A549 (cell line): ENCODE measurements around the gene SULT1B1. TPM values are rescaled to one million over a fixed set of nuclear protein-coding genes. Genes with fewer than 3 reads are reported as not detected.

Experiments
- ATAC-seq, 2 experiments: fragments of 200-7000 bp in 1 of 2; fragments of >200 bp in 1 of 2; cut with Nextera tagmentation in 1 of 2; cut with Tn5 transposase in 1 of 2; 3 replicates each; pipeline versions ENCODE4 v1.8.0 to v1.9.1; 2018 to 2020; ENCODE audit warnings: mild to moderate bottlenecking in 1 of 2, moderate library complexity in 1 of 2
- CTCF ChIA-PET: fragments of 300-600 bp; sonication (Branson Sonifier 250); formaldehyde crosslinking; extraction: SDS; loops from one replicate; lab custom pipeline; 2021; ENCODE audit warnings: antibody characterized with exemption, inconsistent platforms; lab: Yijun Ruan, JAX
- POLR2A ChIA-PET: fragments of 350-600 bp; formaldehyde crosslinking; extraction: SDS; loops from one replicate; lab custom pipeline; 2021; ENCODE audit warnings: antibody characterized with exemption, inconsistent platforms; lab: Yijun Ruan, JAX
- DNase-seq, 2 experiments: peaks; one replicate each; pipeline versions ENCODE4 v3.0.0 to v3.0.0-alpha.2; 2011 to 2016; ENCODE audit warnings: low read depth in 1 of 2, low spot score in 1 of 2
- FAIRE-seq: peaks from 2 replicates; lab custom pipeline; 2011; peaks lifted over from hg19 to GRCh38; lab: Jason Lieb, UNC
- H3K27ac ChIP-seq, 2 experiments: fragments of >200 bp; sonication (Bioruptor Twin); formaldehyde crosslinking; 3 replicates each; pipeline ENCODE4 v1.5.1; 2016 to 2017
- H3K4me1 ChIP-seq: fragments of >200 bp; sonication (Bioruptor Twin); formaldehyde crosslinking; 3 replicates; pipeline ENCODE4 v1.6.1; 2016
- H3K4me2 ChIP-seq: fragments of >200 bp; sonication (Bioruptor Twin); formaldehyde crosslinking; 3 replicates; pipeline ENCODE4 v1.6.1; 2016
- H3K4me3 ChIP-seq: fragments of >200 bp; sonication (Bioruptor Twin); formaldehyde crosslinking; 3 replicates; pipeline ENCODE4 v1.5.1; 2016
- H3K9me3 ChIP-seq: fragments of >200 bp; sonication (Bioruptor Twin); formaldehyde crosslinking; 3 replicates; pipeline ENCODE4 v1.6.1; 2016
- ATOH8 ChIP-seq: fragments of 250-450 bp; sonication (Bioruptor Pico); IDR thresholded peaks from 2 replicates; pipeline ENCODE4 v1.5.0; 2020; ENCODE audit warnings: low read depth, mild to moderate bottlenecking, moderate library complexity
- BHLHE40 ChIP-seq: IDR thresholded peaks from 2 replicates; pipeline ENCODE4 v1.6.1; 2012; ENCODE audit warnings: low read depth, low read length, inconsistent platforms
- CBX2 ChIP-seq: fragments of 200-600 bp; sonication (generic); IDR thresholded peaks from 2 replicates; pipeline ENCODE4 v1.6.1; 2016; ENCODE audit warnings: low read depth, mild to moderate bottlenecking, borderline replicate concordance
- E2F6 ChIP-seq: IDR thresholded peaks from 2 replicates; pipeline ENCODE4 v1.6.1; 2012; ENCODE audit warnings: low read depth, borderline replicate concordance
- EHF ChIP-seq: fragments of 250-450 bp; sonication (Bioruptor Pico); IDR thresholded peaks from 2 replicates; pipeline ENCODE4 v1.5.0; 2020; ENCODE audit warnings: mild to moderate bottlenecking
- EHMT2 ChIP-seq: fragments of 200-600 bp; sonication (generic); IDR thresholded peaks from 2 replicates; pipeline ENCODE4 v1.6.1; 2016; ENCODE audit warnings: antibody characterized with exemption, low read depth, mild to moderate bottlenecking, moderate library complexity
- ELK1 ChIP-seq: fragments of 150-350 bp; IDR thresholded peaks from 2 replicates; pipeline ENCODE4 v1.6.1; 2014; ENCODE audit warnings: low read depth, mild to moderate bottlenecking, low read length
- EP300 ChIP-seq, 2 experiments: fragments of >200 bp; sonication (Bioruptor Twin); formaldehyde crosslinking; IDR thresholded peaks; 2 replicates in 1 of 2; 3 replicates in 1 of 2; pipeline ENCODE4 v1.6.1; 2016 to 2017
- FOSB ChIP-seq: fragments of 250-450 bp; sonication (Bioruptor Pico); IDR thresholded peaks from 2 replicates; pipeline ENCODE4 v1.5.0; 2020; ENCODE audit warnings: mild to moderate bottlenecking, moderate library complexity
- GATA3 ChIP-seq: IDR thresholded peaks from 2 replicates; pipeline ENCODE4 v1.6.1; 2012; ENCODE audit warnings: borderline replicate concordance
- HEYL ChIP-seq: fragments of 250-450 bp; sonication (Bioruptor Pico); IDR thresholded peaks from 2 replicates; pipeline ENCODE4 v1.8.0; 2021; ENCODE audit warnings: mild to moderate bottlenecking, moderate library complexity
- HMGXB4 ChIP-seq: fragments of 250-450 bp; sonication (Bioruptor Pico); IDR thresholded peaks from 2 replicates; pipeline ENCODE4 v1.5.0; 2021; ENCODE audit warnings: mild to moderate bottlenecking, moderate library complexity, borderline replicate concordance
- HOXB13 ChIP-seq: fragments of 250-450 bp; sonication (Bioruptor Pico); IDR thresholded peaks from 2 replicates; pipeline ENCODE4 v1.5.0; 2020; ENCODE audit warnings: low read depth, mild to moderate bottlenecking, moderate library complexity
- HOXB5 ChIP-seq: fragments of 250-450 bp; sonication (Bioruptor Pico); IDR thresholded peaks from 2 replicates; pipeline ENCODE4 v1.5.0; 2020; ENCODE audit warnings: mild to moderate bottlenecking, moderate library complexity
- JUN ChIP-seq, 2 experiments: fragments of >200 bp; sonication (Bioruptor Twin); formaldehyde crosslinking; IDR thresholded peaks; 2 replicates in 1 of 2; 3 replicates in 1 of 2; pipeline ENCODE4 v1.6.1; 2016 to 2017
- JUNB ChIP-seq: fragments of >200 bp; sonication (Bioruptor Twin); formaldehyde crosslinking; IDR thresholded peaks from 2 replicates; pipeline ENCODE4 v1.6.1; 2016
- MAFK ChIP-seq: fragments of 450-650 bp; IDR thresholded peaks from 2 replicates; pipeline ENCODE4 v1.6.1; 2014; ENCODE audit not compliant: partially characterized antibody
- MAX ChIP-seq: IDR thresholded peaks from 2 replicates; pipeline ENCODE4 v1.6.1; 2012
- MAZ ChIP-seq: fragments of 150-350 bp; IDR thresholded peaks from 2 replicates; pipeline ENCODE4 v1.6.1; 2014; ENCODE audit warnings: antibody characterized with exemption, low read depth, low read length, borderline replicate concordance
- NFE2L2 ChIP-seq: fragments of 150-350 bp; conservative IDR thresholded peaks from 2 replicates; pipeline ENCODE4 v1.6.1; 2014; ENCODE audit warnings: low read length
- NPAS2 ChIP-seq: fragments of 250-450 bp; sonication (Bioruptor Pico); IDR thresholded peaks from 2 replicates; pipeline ENCODE4 v1.8.0; 2022; ENCODE audit warnings: mild to moderate bottlenecking, moderate library complexity, borderline replicate concordance
- POLR2A ChIP-seq: IDR thresholded peaks from 2 replicates; pipeline ENCODE4 v1.6.1; 2012; ENCODE audit warnings: mild to moderate bottlenecking, low read length
- POLR2AphosphoS2 ChIP-seq: conservative IDR thresholded peaks from 2 replicates; pipeline ENCODE4 v1.6.1; 2012; ENCODE audit warnings: low read length, improper control_type of control experiment, inconsistent platforms
- RCOR1 ChIP-seq: fragments of 150-350 bp; IDR thresholded peaks from 2 replicates; pipeline ENCODE4 v1.6.1; 2014; ENCODE audit warnings: antibody characterized with exemption, low read length, low read depth
- SMC3 ChIP-seq: fragments of >200 bp; sonication (Bioruptor Twin); formaldehyde crosslinking; IDR thresholded peaks from 3 replicates; pipeline ENCODE4 v1.6.1; 2018; ENCODE audit warnings: inconsistent platforms
- SREBF2 ChIP-seq: fragments of 450-650 bp; IDR thresholded peaks from 2 replicates; pipeline ENCODE4 v1.6.1; 2014; ENCODE audit warnings: mild to moderate bottlenecking, moderate library complexity
- TFCP2L1 ChIP-seq: fragments of 250-450 bp; sonication (Bioruptor Pico); IDR thresholded peaks from 2 replicates; pipeline ENCODE4 v1.5.0; 2021; ENCODE audit warnings: mild to moderate bottlenecking
- TP53 ChIP-seq: fragments of 250-450 bp; sonication (Bioruptor Pico); IDR thresholded peaks from 2 replicates; pipeline ENCODE4 v1.5.0; 2021; ENCODE audit warnings: mild to moderate bottlenecking, moderate library complexity
- ZC3H11A ChIP-seq: fragments of 450-650 bp; IDR thresholded peaks from 2 replicates; pipeline ENCODE4 v1.6.1; 2014; ENCODE audit warnings: antibody characterized with exemption, mild to moderate bottlenecking
- ZNF302 ChIP-seq: fragments of 250-450 bp; sonication (Bioruptor Pico); IDR thresholded peaks from 2 replicates; pipeline ENCODE4 v1.9.0; 2021; ENCODE audit warnings: inconsistent platforms, mild to moderate bottlenecking, moderate library complexity
- WGBS: methylation state at CpG from one replicate; pipeline ENCODE4 v1.1.6; 2017; ENCODE audit errors: missing lambda C conversion rate; 5-methylcytosine and 5-hydroxymethylcytosine counted together
- polyA plus RNA-seq, 4 experiments: library from polyadenylated mRNA; depleted of rRNA in 3 of 4; stranded (reverse); fragments of >200 nt; fragmentation: RNase III in 1 of 4; extraction: RNeasy Plus Mini Kit Qiagen cat#74134 plus additional on column Dnase treatment in 1 of 4; gene quantifications; 2 replicates in 3 of 4; 3 replicates in 1 of 4; pipeline ENCODE4 v1.2.3, GENCODE V29; 2011 to 2017

Gene SULT1B1
- polyA plus RNA-seq, 2 of the 4 experiments (the other 2 are of a cell fraction) = 0.01 to 0.13 TPM

GRCh38 chr4:69748173-69748572, 12.2 kb downstream of the SULT1B1 start (continued):
- TF ChIP-seq ZNF302 (CRISPR knock-in tag) (no peak), JUN (IDR thresholded peaks at IDR 0.05) (no peak), HOXB13 (CRISPR knock-in tag) (no peak), MAX (no peak), SREBF2 (no peak)

GRCh38 chr4:69744157-69744478, 16.3 kb downstream of the SULT1B1 start:
- POLR2A ChIA-PET = no interaction called here

GRCh38 chr4:69743476-69744156, 16.8 kb downstream of the SULT1B1 start:
- H3K9me3 ChIP-seq = no peaks in the 10 kb centered on the region
- H3K4me2 ChIP-seq = no peak overlapping the region
- ChIA-PET CTCF (no interaction called here), POLR2A (no interaction called here)
- WGBS = 50% methylated on average over 3 of the region's 13 CpGs
- ATAC-seq = no peak
- H3K27ac ChIP-seq = no peak overlapping the region
- TF ChIP-seq TP53 (CRISPR knock-in tag) (no peak), HMGXB4 (no peak), SMC3 (no peak), EP300 (IDR thresholded peaks at IDR 0.05) (no peak), POLR2A (no peak), NPAS2 (CRISPR knock-in tag) (no peak), MAX (no peak), ELK1 (no peak), E2F6 (no peak), MAZ (no peak), RCOR1 (no peak), GATA3 (no peak), EHF (CRISPR knock-in tag) (no peak), EHMT2 (no peak), POLR2AphosphoS2 (no peak), CBX2 (no peak)
- no peak overlapping the region for H3K4me3 ChIP-seq
- DNase-seq = no peak
- FAIRE-seq = no peak
- H3K4me1 ChIP-seq = no peaks in the 10 kb centered on the region

More at GRCh38 chr4:69744157-69744478, 16.3 kb downstream of the SULT1B1 start:
- H3K27ac ChIP-seq = no peak overlapping the region
- DNase-seq = no peak
- no peak overlapping the region for H3K4me3 ChIP-seq
- H3K4me1 ChIP-seq = no peaks in the 10 kb centered on the region
- CTCF ChIA-PET = no interaction called here
- 61% methylated on average over 2 of the region's 11 CpGs for WGBS
- no peak for ATAC-seq
- H3K9me3 ChIP-seq = no peaks in the 10 kb centered on the region
- H3K4me2 ChIP-seq = no peak overlapping the region
- TF ChIP-seq HEYL (CRISPR knock-in tag) = no peak
- TF ChIP-seq FOSB (CRISPR knock-in tag) = no peak
- no peak for TF ChIP-seq JUN (IDR thresholded peaks at IDR 0.05)
- no peak for TF ChIP-seq TP53 (CRISPR knock-in tag)
- TF ChIP-seq NFE2L2 = no peak
- TF ChIP-seq ZC3H11A = no peak
- no peak for TF ChIP-seq JUNB
- TF ChIP-seq GATA3 = no peak
- no peak for TF ChIP-seq SREBF2
- TF ChIP-seq BHLHE40 = no peak
- no peak for TF ChIP-seq TFCP2L1 (CRISPR knock-in tag)
- no peak for TF ChIP-seq HOXB5 (CRISPR knock-in tag)
- TF ChIP-seq ATOH8 (CRISPR knock-in tag) = no peak
- no peak for TF ChIP-seq MAZ
- TF ChIP-seq EHF (CRISPR knock-in tag) = no peak
- no peak for TF ChIP-seq RCOR1
- no peak for TF ChIP-seq MAFK
- no peak for FAIRE-seq
